ENCODE results near the gene SPECC1. TPM values are rescaled to one million over a fixed set of nuclear protein-coding genes. Genes with fewer than 3 reads are reported as not detected.
"Not testable (repeated sequence)": the region's sequence is repeated elsewhere in the genome, so short reads cannot be mapped to it uniquely, and the experiment has no call there.

SPECC1 gene
- total RNA-seq, 6 experiments from 2014 or later: 0.81 to 5.0 (median 2.8) TPM

DNA sequence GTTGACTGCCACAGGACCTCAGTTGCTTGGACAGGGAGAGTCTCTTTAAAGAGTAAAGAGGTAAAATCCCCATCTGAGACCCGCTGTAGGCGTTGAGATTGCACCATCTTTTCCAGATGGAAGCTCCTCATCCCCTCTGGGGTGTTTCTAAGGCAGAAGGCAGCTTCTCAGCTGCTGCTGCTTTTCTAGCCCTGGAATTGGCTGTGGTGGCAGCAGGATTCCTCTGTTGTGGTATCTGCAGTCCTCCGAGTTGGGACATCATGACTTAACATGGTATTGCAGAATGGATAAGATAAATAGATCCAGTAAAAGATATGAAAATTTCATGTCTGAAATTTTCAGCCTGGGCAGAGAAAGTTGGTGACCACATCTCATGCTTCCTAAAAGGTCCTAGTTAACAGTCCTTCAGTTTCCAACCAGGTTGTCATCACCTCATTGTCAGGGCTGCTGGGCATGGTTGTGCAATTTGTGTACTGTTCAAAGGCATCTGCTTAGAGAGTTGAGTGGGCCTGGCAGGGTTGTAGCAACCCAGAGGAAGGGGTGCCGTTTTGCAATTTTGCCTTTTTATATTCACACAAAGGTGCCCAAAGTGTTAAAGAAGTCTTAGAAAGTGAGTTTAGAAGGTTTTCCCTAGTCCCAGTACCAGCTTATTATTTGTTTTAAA lies 150.4 kb downstream of the SPECC1 start:
- ATAC-seq (no peak), DNase-seq (no peak)
- no peak overlapping the region for H3K4me3 ChIP-seq
- H3K27ac ChIP-seq: no peak overlapping the region
- peaks cover 0 to 15% (median 5%) of the 10 kb centered on the region in 4 donors for H3K4me1 ChIP-seq
- peaks cover 0 to 12% of the 10 kb centered on the region in 2 donors for H3K27me3 ChIP-seq
- no peaks in the 10 kb centered on the region for H3K36me3 ChIP-seq
- WGBS (ENCODE audit: insufficient coverage, low coverage, low lambda C conversion rate, missing lambda C conversion rate): 48% methylated on average over 2 of the region's 4 CpGs
- no peaks in the 10 kb centered on the region for H3K9me3 ChIP-seq
- intact Hi-C loops (cut with DNase I): no loop called here
- no peak for TF ChIP-seq POLR2A (IDR thresholded peaks at IDR 0.05)
- TF ChIP-seq CTCF (IDR thresholded peaks at IDR 0.05): no peak

- intact Hi-C loops (cut with DNase I); ATAC-seq: not testable (repeated sequence)
Observed at GRCh38 chr17:20165516-20165915, 156.4 kb downstream of the SPECC1 start.

GRCh38 chr17:20170085-20170484 lies 160.9 kb downstream of the SPECC1 start:
- DNase-seq (no peak), ATAC-seq (no peak)
- WGBS (ENCODE audit: insufficient coverage, low coverage, low lambda C conversion rate, missing lambda C conversion rate): 62% methylated on average over 3 of the region's 3 CpGs
- no peak overlapping the region for H3K4me3 ChIP-seq
- no peaks in the 10 kb centered on the region for H3K4me1 ChIP-seq
- intact Hi-C loops (cut with DNase I): no loop called here
- no peaks in the 10 kb centered on the region for H3K36me3 ChIP-seq
- TF ChIP-seq CTCF (IDR thresholded peaks at IDR 0.05): no peak
- TF ChIP-seq POLR2A (IDR thresholded peaks at IDR 0.05): no peak
- H3K9me3 ChIP-seq: no peaks in the 10 kb centered on the region
- no peak overlapping the region for H3K27ac ChIP-seq
- H3K27me3 ChIP-seq: no peaks in the 10 kb centered on the region

More at GRCh38 chr17:20165516-20165915, 156.4 kb downstream of the SPECC1 start:
- H3K4me1 ChIP-seq, H3K27ac ChIP-seq, H3K36me3 ChIP-seq, H3K9me3 ChIP-seq, DNase-seq, H3K27me3 ChIP-seq, H3K4me3 ChIP-seq: not testable (repeated sequence)
- 73% methylated on average over 4 of the region's 4 CpGs for WGBS (ENCODE audit: insufficient coverage, low coverage, low lambda C conversion rate, missing lambda C conversion rate)

DNA sequence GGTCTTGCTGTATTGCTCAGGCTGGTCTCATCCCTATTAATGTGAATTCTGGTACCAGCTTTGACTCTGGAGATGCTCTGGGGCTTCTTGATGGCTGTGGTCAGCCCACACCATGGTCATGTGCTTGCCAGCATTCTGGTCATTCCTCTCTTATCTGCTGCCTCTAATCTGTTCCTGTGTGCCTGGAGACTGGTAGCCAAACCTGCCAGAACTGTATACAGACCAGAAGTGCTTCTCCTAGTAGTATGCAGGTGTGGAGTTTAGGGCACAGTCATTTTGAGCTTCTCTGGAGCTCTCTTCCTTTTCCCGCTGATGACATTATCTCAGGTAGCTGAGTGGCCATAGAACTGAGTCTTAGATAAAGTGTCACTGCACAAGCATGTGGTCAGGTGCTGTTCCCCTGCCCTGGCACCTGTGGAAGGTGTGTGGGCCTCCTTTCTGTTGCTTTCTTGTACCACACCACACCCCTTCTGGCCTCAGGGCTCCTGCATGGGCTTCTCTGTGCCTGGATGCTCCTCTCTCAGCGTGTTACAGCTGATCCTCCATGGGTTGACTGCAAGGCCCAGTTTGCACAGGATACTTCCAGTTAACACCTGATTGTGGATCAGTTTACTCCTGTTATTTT lies 162.7 kb downstream of the SPECC1 start:
- H3K36me3 ChIP-seq: no peaks in the 10 kb centered on the region
- intact Hi-C loops (cut with DNase I): no loop called here
- no peak overlapping the region for H3K4me3 ChIP-seq
- TF ChIP-seq POLR2A (IDR thresholded peaks at IDR 0.05) (no peak), CTCF (IDR thresholded peaks at IDR 0.05) (no peak)
- ATAC-seq (no peak), DNase-seq (no peak)
- no peaks in the 10 kb centered on the region for H3K27me3 ChIP-seq
- 83% methylated on average over 1 of the region's 2 CpGs for WGBS (ENCODE audit: insufficient coverage, low coverage, low lambda C conversion rate, missing lambda C conversion rate)
- H3K9me3 ChIP-seq: no peaks in the 10 kb centered on the region
- no peaks in the 10 kb centered on the region for H3K4me1 ChIP-seq
- no peak overlapping the region for H3K27ac ChIP-seq

GRCh38 chr17:20172376-20172775 lies 163.2 kb downstream of the SPECC1 start:
- Histone ChIP-seq H3K9me3 (no peaks in the 10 kb centered on the region), H3K27me3 (no peaks in the 10 kb centered on the region), H3K4me3 (no peak overlapping the region), H3K4me1 (no peaks in the 10 kb centered on the region), H3K36me3 (no peaks in the 10 kb centered on the region), H3K27ac (no peak overlapping the region)
- TF ChIP-seq CTCF (IDR thresholded peaks at IDR 0.05) (no peak), POLR2A (IDR thresholded peaks at IDR 0.05) (no peak)
- intact Hi-C loops (cut with DNase I): no loop called here
- DNase-seq (no peak), ATAC-seq (no peak)
- WGBS (ENCODE audit: insufficient coverage, low coverage, low lambda C conversion rate, missing lambda C conversion rate): no CpG with 5 or more reads among the region's 2 CpGs

Measured in right lobe of liver (tissue), 6 donors.